ENCODE data around the gene ROPN1L. TPM values are rescaled to one million over a fixed set of nuclear protein-coding genes. Genes with fewer than 3 reads are reported as not detected.
"Not testable (repeated sequence)": the region's sequence is repeated elsewhere in the genome, so short reads cannot be mapped to it uniquely, and the experiment has no call there.

Gene ROPN1L
- polyA plus RNA-seq, 3 donors from 2014 or later = 4.3 to 9.1 (median 5.8) TPM

DNA sequence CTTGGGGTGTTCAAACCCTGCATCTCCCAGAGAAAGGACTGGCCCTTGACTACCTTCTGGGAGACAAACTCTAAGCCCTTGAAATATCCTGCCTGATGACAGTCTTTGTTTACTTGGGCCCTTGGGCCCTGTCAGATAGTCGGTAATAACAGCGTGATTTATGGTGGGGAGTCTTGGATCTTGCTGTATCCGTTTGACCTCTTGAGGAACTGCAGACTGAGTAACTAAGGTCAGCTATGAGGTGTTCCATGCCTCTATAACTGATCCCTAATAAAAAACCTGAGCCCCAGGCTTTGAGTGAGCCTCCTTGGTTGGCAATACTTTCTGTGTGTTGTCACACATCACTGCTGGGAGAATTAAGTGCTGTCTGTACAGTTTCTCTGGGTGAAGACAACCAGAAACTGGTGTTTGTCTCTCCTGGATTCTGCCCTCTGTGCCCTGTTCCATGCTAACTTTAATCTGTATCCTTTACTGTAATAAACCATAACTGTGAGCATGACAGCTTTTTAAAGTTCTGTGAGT lies 66.0 kb downstream of the ROPN1L start:
- Mint-ChIP-seq H3K4me3 (no peak overlapping the region), H3K9me3 (no peaks in the 10 kb centered on the region), H3K36me3 (peaks cover 0 to 4% (median 0%) of the 10 kb centered on the region in 3 donors), H3K4me1 (no peaks in the 10 kb centered on the region), H3K27ac (no peak overlapping the region), H3K27me3 (ENCODE audit: low read depth in 3 of 3) (peaks cover 2 to 4% (median 2%) of the 10 kb centered on the region in 3 donors)
- no peak for DNase-seq

- Mint-ChIP-seq H3K4me1 (no peaks in the 10 kb centered on the region), H3K36me3 (peaks cover 0 to 4% (median 0%) of the 10 kb centered on the region in 3 donors), H3K9me3 (no peaks in the 10 kb centered on the region), H3K27me3 (ENCODE audit: low read depth in 3 of 3) (peaks cover 2 to 4% (median 2%) of the 10 kb centered on the region in 3 donors), H3K4me3 (no peak overlapping the region), H3K27ac (no peak overlapping the region)
- DNase-seq = no peak
Observed at GRCh38 chr5:10509575-10509974, 67.9 kb downstream of the ROPN1L start.

DNA sequence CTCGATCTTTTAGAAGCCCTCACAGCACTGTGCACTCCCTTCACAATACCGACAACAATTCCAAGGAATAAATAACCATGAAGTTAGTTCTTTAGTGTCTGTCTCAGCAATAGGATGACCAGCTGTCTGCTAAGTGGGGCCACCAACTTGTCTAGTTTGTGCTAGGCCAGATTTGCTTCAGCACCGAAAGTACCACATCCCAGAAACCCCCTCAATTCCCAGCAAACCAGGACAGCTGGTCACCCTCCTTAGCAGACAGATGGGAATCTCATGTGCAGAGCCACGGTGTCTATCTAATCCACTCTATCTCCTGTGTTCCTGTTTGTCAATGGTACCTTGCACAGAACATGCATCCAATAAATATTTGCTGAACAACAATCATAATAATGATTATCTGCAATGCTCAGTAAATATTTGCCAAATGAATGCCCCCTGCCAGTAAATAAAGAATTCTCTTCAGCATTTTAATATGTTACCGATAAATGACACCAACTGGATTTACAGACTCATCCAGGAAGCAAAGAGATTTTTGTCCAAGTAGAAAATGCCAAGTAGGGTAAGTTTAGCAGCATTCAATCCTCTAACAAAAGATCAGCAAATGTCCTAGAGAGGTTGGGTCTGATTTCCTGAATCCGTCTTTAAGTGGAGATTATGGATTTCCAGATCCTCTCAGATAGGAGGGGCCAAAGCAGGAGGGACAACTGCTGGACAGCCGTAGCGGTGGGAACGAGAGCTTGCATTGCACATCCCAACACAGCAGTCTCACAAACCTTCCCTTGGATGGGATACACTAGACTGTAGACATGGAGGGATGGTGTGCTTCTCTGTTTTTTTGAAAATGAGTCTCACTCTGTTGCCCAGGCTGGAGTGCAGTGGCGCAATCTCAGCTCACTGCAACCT lies 70.3 kb downstream of the ROPN1L start:
- peaks cover 2 to 7% (median 2%) of the 10 kb centered on the region in 3 donors for H3K27me3 Mint-ChIP-seq (ENCODE audit: low read depth in 3 of 3)
- H3K9me3 Mint-ChIP-seq = no peaks in the 10 kb centered on the region
- H3K27ac Mint-ChIP-seq = no peak overlapping the region

GRCh38 chr5:10513501-10514442 lies 72.1 kb downstream of the ROPN1L start:
- H3K9me3 Mint-ChIP-seq = peaks cover 0 to 2% (median 0%) of the 10 kb centered on the region in 6 donors
- no peak for DNase-seq
- H3K4me3 Mint-ChIP-seq = no peak overlapping the region
- no peak overlapping the region for H3K27ac Mint-ChIP-seq
- H3K36me3 Mint-ChIP-seq = peaks cover 0 to 4% (median 0%) of the 10 kb centered on the region in 3 donors
- no peaks in the 10 kb centered on the region for H3K4me1 Mint-ChIP-seq
- H3K27me3 Mint-ChIP-seq (ENCODE audit: low read depth in 3 of 3) = peaks cover under 1 to 7% (median 2%) of the 10 kb centered on the region in 3 donors

More for the DNA sequence above, 70.3 kb downstream of the ROPN1L start:
- H3K4me3 Mint-ChIP-seq = no peak overlapping the region
- H3K4me1 Mint-ChIP-seq = no peaks in the 10 kb centered on the region
- no peak for DNase-seq
- no peaks in the 10 kb centered on the region for H3K36me3 Mint-ChIP-seq

- not testable (repeated sequence) for H3K27ac Mint-ChIP-seq; H3K4me1 Mint-ChIP-seq; H3K9me3 Mint-ChIP-seq; H3K27me3 Mint-ChIP-seq (ENCODE audit: low read depth in 3 of 3); H3K36me3 Mint-ChIP-seq; H3K4me3 Mint-ChIP-seq; DNase-seq
Observed at GRCh38 chr5:10514572-10514971, 72.9 kb downstream of the ROPN1L start.

Other genes starting within 250 kb of the ROPN1L start
- gene ATPSCKMT, start 192.0 kb upstream of the ROPN1L start, polyA plus RNA-seq = 10 to 100 TPM in 2 of 3 donors, 1 to 10 TPM in 1; 9.5 to 16.0 (median 14.1) TPM
- 100 to 1,000 TPM; 182 to 227 (median 211) TPM for gene CCT5, start 191.6 kb upstream of the ROPN1L start, polyA plus RNA-seq
- under 1 TPM in 2 of 3 donors, not detected in 1; 0.35 to 0.84 TPM for gene CMBL, start 134.0 kb upstream of the ROPN1L start, polyA plus RNA-seq
- 10 to 100 TPM; 23.3 to 54.5 (median 52.5) TPM for gene MARCHF6, start 88.2 kb upstream of the ROPN1L start, polyA plus RNA-seq
- gene ANKRD33B, start 122.2 kb downstream of the ROPN1L start, polyA plus RNA-seq = under 1 TPM in 2 of 3 donors, not detected in 1; 0.13 to 0.15 TPM

Data from immature natural killer cell (primary cell).